OCI-LY7 (cell line): ENCODE measurements around the gene PHEX.

Experiments
- EZH2phosphoT487 ChIP-seq: fragments of 200-600 bp; sonication (generic); IDR thresholded peaks from 2 replicates; pipeline ENCODE4 v1.6.1; 2018; ENCODE audit warnings: low read depth, borderline replicate concordance, mild to moderate bottlenecking, mixed run types, antibody characterized with exemption, low read length, moderate library complexity, mixed read lengths
- TF ChIP-seq, protein P1 (sequence below): fragments of 200-600 bp; sonication (generic); conservative IDR thresholded peaks from 2 replicates; pipeline ENCODE4 v1.5.1; 2014; ENCODE audit warnings: mild to moderate bottlenecking, antibody characterized with exemption, low read length, moderate library complexity, mixed read lengths

DNA sequence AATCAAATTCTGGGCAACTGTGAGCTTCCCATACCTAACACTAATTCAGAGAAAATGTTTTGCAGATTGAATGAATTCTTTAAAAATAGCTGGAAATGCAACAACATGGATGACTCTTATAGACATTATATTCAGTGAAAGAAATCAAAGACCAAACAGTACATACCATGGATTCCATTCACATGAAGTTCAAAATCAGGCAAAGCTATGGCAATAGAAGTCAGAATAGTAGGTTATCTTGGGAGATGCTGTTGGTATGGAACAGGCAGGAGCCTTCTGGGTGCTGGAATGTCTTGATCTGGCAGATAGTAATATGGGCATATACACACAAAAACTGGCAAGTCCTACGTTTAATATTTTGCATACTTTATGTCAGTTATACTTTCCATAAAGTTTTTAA, 215.0 kb downstream of the PHEX start:
- TF ChIP-seq, protein P1, sequence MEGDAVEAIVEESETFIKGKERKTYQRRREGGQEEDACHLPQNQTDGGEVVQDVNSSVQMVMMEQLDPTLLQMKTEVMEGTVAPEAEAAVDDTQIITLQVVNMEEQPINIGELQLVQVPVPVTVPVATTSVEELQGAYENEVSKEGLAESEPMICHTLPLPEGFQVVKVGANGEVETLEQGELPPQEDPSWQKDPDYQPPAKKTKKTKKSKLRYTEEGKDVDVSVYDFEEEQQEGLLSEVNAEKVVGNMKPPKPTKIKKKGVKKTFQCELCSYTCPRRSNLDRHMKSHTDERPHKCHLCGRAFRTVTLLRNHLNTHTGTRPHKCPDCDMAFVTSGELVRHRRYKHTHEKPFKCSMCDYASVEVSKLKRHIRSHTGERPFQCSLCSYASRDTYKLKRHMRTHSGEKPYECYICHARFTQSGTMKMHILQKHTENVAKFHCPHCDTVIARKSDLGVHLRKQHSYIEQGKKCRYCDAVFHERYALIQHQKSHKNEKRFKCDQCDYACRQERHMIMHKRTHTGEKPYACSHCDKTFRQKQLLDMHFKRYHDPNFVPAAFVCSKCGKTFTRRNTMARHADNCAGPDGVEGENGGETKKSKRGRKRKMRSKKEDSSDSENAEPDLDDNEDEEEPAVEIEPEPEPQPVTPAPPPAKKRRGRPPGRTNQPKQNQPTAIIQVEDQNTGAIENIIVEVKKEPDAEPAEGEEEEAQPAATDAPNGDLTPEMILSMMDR = no peak
- TF ChIP-seq EZH2phosphoT487 = no peak
